HG03095 (cell line): ENCODE data around the gene RPL15.
"Not testable (repeated sequence)": the region's sequence is repeated elsewhere in the genome, so short reads cannot be mapped to it uniquely, and the experiment has no call there.

ENCODE experiments used
- ATAC-seq: cut with Tn5 transposase; IDR thresholded peaks from one replicate; pipeline ENCODE4 v1.9.1; 2021; ENCODE audit warnings: moderate library complexity; ENCODE audit not compliant: unreplicated experiment

RPL15 gene

DNA sequence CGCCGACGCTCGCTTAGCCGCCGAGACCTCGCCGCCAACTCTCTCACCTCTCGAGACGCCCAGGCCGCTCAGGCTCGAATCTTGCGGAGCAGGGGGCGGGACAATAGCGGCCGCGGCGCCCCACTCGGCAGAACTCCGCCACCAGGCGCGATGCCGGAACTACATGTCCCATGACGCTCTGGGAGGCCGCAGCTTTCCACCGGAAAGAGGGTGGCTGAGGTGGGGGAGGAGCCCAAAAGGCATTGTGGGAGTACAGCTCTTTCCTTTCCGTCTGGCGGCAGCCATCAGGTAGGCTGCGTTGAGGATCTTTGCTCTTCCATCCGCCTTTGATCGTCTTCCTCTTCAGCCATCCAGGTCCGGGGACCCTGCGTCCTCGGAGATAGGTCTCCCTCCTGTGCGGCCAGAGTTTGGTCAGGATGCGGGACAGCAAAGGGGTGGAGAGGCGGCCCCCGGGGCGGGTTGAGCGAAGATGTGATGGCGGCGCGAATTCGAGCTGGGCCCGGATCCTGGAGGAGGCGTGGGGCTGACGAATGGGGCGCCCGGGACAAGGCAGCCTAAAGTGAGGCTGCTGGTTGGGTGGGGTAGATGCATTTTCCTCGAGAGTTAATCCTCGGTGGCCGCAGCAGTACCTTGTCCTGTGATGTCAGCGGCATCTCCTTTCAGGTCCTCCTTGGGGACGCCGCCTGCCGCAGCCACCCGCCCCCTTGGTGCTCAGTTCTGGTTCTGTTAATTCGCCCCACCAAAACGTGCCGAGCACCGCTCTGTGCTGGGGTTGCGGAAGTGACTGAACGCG is at the start of gene RPL15, which contains the start of gene NKIRAS1:
Gene RPL15 (plus strand): TSS at position 247 of the 793 bp plus-strand sequence. CDS start 728 bp downstream, outside the sequence.
Gene NKIRAS1 (minus strand): TSS at position 105 of the 793 bp plus-strand sequence. CDS start 6,086 bp downstream, outside the sequence.
- ATAC-seq: peak; percentile 93

DNA sequence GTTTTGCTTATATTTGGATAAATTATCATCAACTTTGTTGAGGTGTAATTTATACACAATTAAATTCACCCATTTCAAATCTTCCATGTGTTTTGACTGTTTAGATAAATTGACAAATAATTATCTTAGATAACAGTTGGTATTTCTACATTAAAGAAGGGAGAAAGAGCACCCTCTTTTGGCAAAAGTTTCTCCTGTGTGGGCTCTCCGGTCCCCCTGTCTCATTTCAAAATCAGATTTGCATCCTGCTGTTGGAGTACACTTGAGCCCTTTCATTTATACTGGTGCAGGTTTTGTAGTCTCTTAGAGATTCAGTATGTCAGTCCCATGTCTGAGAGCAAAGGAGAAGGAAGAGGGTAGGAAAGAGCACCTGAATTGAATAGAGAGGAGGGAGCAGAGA is 49.5 kb upstream of the RPL15 start:
- no peak for ATAC-seq

DNA sequence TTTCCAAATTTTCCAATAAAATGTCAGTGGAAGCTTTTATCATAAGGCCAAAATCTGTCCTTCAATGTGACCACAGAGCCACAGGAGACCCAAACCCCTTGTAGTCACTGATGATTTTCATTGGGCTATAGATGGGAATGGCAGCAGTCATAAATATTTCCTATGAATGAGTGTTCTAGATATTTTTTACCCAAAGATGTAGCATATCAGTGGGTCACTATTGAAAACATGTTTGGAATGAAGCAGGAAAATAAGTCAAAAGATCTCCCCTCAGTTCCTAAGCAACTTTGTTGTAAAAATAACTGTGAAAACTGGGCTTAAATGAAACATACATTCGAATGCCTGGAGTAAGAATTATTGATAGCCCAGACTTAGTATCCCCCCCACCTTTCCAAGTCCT is 49.1 kb upstream of the RPL15 start:
- no peak for ATAC-seq

GRCh38 chr3:23869977-23870662 is 46.8 kb upstream of the RPL15 start:
- no peak for ATAC-seq

DNA sequence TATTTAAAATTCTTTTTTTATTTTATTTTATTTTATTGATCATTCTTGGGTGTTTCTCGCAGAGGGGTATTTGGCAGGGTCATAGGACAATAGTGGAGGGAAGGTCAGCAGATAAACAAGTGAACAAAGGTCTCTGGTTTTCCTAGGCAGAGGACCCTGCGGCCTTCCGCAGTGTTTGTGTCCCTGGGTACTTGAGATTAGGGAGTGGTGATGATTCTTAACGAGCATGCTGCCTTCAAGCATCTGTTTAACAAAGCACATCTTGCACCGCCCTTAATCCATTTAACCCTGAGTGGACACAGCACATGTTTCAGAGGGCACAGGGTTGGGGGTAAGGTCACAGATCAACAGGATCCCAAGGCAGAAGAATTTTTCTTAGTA is 46.3 kb upstream of the RPL15 start:
- not testable (repeated sequence) for ATAC-seq

DNA sequence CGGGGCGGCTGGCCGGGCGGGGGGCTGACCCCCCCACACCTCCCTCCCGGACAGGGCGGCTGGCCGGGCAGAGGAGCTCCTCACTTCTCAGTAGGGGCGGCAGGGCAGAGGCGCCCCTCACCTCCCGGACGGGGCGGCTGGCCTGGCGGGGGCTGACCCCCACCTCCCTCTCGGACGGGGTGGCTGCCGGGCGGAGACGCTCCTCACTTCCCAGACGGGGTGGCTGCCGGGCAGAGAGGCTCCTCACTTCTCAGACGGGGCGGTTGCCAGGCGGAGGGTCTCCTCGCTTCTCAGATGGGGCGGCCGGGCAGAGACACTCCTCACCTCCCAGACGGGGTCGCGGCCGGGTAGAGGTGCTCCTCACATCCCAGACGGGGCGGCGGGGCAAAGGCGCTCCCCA is 45.6 kb upstream of the RPL15 start:
- ATAC-seq: not testable (repeated sequence)

DNA sequence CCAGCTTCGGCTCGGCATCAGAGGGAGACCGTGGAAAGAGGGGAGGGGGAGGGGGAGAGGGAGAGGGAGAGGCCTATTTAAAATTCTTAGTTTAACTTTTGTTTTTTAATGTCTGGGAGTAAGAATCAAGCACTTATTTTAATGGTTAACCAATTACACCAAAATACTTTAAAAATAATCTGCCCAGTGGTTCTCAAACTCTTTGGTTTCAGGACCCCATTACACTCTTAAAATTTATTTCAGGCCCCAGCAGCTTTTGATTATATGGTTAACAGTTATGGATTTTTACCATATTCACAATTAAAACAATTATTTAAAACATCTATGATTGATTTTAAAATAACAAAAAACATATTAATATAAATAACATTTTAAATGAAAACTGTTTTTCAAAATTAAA is 44.6 kb upstream of the RPL15 start:
- no peak for ATAC-seq

GRCh38 chr3:23873941-23874340 is 43.0 kb upstream of the RPL15 start:
- no peak for ATAC-seq

DNA sequence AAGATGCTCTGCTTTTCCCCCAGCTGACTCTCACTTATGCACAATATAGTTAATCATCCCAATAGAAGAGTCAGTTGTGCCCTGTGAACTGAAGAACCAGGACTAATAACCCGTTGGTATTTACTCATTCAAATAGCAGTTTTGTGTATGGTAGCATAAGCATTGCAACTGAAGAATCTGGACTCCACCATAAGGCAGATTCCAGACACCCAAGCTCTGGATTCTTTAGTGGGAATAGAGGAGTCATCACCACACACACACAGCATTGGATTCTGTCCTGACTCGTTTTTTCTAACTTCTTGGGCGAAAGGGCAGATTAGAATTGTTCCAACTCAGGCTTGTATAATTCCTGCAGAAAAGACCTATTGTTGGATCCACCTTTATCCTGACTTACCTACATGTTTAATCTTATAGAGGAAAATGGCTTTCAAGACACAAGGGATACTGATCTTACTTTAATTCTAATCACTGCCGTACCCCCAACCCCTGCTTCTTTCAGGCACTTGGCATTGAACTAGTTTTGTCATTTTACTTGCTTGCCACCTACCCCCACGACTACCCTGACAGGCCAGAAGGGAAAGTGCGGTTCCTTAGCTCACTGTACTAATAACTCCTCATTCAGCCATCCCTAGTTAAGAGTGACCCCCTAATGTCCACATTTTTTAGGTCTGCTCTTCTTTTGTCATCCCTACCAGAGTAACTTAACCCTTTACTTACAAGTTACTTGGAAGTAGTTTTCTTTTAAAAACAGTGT is 42.4 kb upstream of the RPL15 start:
- ATAC-seq: no peak

GRCh38 chr3:23875113-23875725 is 41.7 kb upstream of the RPL15 start:
- no peak for ATAC-seq

- no peak for ATAC-seq
These were observed 40.0 kb upstream of the RPL15 start for GRCh38 chr3:23876923-23877322.

DNA sequence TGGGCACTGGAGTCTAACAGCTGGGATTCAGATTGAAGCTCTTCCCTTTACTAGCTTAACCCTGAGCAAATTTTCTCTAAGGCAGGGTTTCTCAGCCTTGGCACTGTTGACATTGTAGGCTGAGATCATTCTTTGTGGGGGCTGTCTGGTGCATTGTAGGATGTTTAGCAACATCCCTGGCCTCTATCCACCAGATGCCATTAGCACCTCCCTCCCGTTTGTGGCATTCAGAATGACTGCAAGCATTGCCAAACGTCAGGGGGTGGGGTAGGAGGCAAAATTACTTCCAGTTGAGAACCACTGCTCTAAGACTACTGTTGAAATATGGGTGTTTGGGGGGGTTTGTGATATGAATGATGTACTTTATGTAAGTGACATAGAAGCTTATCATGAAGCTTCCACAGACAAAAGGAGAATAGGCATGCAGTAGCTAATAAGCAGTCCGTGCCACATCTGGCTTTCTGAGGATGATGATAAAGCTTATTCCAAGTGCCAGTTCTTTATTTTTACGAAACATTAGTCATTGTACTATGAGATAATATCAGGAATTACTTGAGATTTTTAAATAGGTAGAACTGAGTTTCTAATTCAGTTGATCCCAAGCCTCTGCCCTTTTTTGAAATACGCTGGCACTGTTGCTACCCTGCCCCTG is 39.5 kb upstream of the RPL15 start:
- no peak for ATAC-seq

GRCh38 chr3:23879485-23879884 is 37.4 kb upstream of the RPL15 start:
- no peak for ATAC-seq

GRCh38 chr3:23880703-23881339 is 36.1 kb upstream of the RPL15 start:
- no peak for ATAC-seq

GRCh38 chr3:23881993-23882392 is 34.9 kb upstream of the RPL15 start:
- not testable (repeated sequence) for ATAC-seq

DNA sequence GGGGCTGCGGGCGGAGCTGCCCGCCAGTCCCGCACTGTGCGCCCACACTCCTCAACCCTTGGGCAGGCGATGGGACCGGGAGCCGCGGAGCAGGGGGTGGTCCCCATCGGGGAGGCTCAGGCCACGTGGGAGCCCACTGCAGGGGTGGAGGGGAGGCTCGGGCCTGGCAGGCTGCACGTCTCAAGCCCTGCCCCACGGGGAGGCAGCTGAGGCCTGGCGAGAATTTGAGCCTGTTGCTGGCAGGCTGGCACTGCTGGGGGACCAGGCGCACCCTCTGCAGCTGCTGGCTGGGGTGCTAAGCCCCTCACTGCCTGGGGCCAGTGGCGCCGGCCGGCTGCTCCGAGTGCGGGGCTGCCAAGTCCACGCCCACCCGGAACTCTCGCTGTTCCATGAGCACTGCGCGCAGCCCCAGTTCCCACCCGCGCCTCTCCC is 34.4 kb upstream of the RPL15 start:
- no peak for ATAC-seq

DNA sequence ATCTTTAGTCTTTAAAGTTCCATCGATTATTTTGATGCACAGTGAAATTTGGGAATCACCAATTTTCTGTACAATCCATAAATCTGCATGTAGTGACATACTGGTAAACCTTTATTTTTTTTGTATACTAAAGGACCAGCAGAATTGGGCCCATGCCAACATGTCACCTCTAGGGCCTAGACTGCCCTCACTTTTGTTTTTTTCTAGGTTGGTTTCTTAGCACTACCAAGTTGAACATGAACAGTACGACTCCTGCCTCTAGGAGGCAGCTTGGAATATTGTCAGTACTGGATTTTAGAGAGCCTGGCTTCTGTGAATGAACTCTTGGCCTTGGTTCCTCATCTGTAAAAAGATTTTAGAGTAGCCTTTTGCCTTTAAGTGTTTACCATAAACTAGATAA is 32.5 kb upstream of the RPL15 start:
- no peak for ATAC-seq

GRCh38 chr3:23885210-23885609 is 31.7 kb upstream of the RPL15 start:
- no peak for ATAC-seq

DNA sequence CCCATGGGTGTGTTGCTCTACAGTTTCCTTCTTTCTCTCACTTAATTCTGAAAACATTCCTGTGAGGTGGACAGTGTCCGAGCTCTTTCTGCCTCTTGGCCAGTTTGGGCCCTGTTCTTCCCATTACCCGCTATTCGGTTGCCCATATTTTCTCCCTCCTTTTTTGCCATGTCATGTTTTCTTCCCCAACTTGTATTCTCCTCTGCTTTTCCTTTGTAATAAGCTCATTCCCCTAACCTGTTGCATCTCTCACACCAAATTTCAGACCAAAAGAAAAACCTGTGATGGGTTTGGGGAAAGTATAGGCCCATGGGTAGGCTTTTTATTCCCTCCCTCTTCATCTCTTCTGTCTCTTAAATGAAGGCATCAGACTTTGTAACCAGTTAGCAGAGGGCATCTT is 30.6 kb upstream of the RPL15 start:
- no peak for ATAC-seq

DNA sequence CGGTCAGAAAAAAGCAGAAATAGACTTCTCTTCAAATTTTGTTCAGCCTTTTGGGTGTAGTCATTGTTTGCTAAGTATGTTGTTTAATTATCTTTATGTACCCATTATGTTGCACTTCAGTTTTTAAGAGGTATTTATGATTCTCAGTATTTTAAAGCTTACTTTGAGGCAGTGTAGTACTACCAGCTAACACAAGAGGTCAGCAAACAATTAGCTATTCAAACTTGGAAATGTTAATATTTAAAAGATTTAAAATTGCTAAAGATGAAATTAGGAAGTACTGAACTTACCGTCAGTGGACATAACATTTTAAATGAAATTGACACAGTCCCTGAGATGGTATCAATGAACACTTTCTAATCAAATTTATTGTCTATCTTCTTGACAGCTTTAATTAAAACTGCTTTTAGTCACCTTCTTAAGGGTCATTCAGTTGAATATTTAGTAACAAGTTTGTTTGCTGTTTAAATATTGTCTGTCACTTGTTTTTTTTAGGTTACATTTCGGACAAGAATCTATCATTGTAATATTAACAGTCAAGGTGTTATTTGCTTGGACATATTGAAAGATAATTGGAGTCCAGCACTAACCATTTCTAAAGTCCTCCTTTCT is 28.2 kb upstream of the RPL15 start:
- ATAC-seq: no peak
